IPS-20b (cell line): Measurements from ENCODE around the gene KLC3.
A peak's percentile ranks its signal among the peaks of the same experiment; 100 is the strongest.
"Not testable (repeated sequence)": the region's sequence is repeated elsewhere in the genome, so short reads cannot be mapped to it uniquely, and the experiment has no call there.

Experiments used
- H3K27ac ChIP-seq: one replicate; pipeline ENCODE4 v1.5.1; 2013; ENCODE audit warnings: low read length
- H3K27me3 ChIP-seq: 2 replicates; pipeline ENCODE4 v1.6.1; 2013; ENCODE audit warnings: mild to moderate bottlenecking, low read length, inconsistent platforms; ENCODE audit not compliant: insufficient read depth
- H3K36me3 ChIP-seq: 2 replicates; pipeline ENCODE4 v1.6.1; 2013; ENCODE audit warnings: low read depth, mild to moderate bottlenecking, inconsistent platforms, low read length, moderate library complexity; ENCODE audit not compliant: insufficient read depth
- H3K4me1 ChIP-seq: 2 replicates; pipeline ENCODE4 v1.6.1; 2013; ENCODE audit warnings: mild to moderate bottlenecking, control low read depth, inconsistent platforms, low read length, moderate library complexity; ENCODE audit not compliant: insufficient read depth
- H3K4me3 ChIP-seq: 2 replicates; pipeline ENCODE4 v1.5.1; 2013; ENCODE audit warnings: mild to moderate bottlenecking, low read length, inconsistent platforms
- H3K9ac ChIP-seq: 2 replicates; pipeline ENCODE4 v1.6.1; 2013; ENCODE audit warnings: low read depth, mild to moderate bottlenecking, inconsistent platforms, low read length, moderate library complexity
- H3K9me3 ChIP-seq: 2 replicates; pipeline ENCODE4 v1.6.1; 2013; ENCODE audit warnings: mild to moderate bottlenecking, low read depth, low read length, inconsistent platforms; ENCODE audit not compliant: insufficient read depth

Gene KLC3

DNA sequence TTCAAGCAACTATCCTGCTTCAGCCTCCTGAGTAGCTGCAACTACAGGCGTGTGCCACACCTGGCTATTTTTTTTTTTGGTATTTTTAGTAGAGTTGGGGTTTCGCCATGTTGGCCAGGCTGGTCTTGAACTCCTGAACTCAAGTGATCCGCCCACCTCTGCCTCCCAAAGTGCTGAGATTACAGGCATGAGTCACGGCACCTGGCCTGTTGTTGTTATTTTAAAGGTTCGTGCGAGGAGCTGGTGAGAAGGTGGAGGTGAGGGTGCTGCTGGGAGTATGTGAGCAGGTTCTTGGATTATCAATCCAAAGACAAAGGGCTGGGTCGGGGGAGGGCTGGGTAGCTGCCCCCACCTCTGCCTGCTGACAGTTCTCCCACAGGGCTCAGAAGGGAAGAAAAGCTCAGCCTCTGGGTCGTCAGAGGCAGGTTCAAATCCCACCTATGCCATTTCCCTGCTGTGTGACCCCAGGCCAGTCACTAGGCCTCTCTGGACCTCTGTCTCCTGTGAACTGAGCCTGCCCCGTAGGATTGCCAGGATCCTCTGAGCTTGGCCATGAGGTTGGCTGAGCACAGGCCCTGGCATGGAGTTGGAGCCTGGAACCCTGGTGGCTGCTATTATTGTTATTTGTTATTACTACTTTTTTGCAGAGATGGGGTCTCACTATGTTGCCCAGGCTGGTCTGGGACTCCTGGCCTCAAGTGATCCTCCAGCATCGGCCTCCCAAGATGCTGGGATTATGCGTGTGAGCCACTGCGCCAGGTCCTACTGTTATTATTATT, 19.4 kb upstream of the KLC3 start:
- Histone ChIP-seq H3K9ac (no peak overlapping the region), H3K4me1 (peaks cover 7% of the 10 kb centered on the region; the same call in 1 of the 2 replicates), H3K9me3 (no peaks in the 10 kb centered on the region), H3K27me3 (peaks cover 57% of the 10 kb centered on the region), H3K36me3 (no peaks in the 10 kb centered on the region), H3K27ac (no peak overlapping the region), H3K4me3 (no peak overlapping the region)

DNA sequence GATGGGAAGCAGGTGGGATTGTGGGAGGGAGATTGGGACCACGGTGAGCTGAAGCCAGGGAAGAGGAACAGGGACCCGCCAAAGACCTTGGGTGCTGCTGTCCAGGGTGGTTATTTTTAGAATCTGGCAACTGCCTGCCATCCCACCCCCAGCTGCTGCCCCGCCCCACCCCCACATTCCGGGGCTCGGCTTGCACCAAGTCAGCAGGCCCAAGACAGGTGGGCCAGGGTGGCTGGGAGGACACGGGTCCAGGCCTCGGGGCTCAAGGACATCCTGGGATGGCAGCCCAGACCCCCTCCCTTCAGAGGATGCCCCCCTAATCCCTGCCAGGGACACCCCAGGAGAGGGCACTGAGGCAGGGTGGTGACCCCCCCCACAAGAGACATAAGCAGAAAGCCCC, 18.7 kb upstream of the KLC3 start:
- Histone ChIP-seq H3K9ac (no peak overlapping the region), H3K27ac (no peak overlapping the region), H3K36me3 (no peaks in the 10 kb centered on the region), H3K4me1 (peaks cover 7% of the 10 kb centered on the region; the same call in 1 of the 2 replicates), H3K9me3 (no peaks in the 10 kb centered on the region), H3K4me3 (no peak overlapping the region), H3K27me3 (peaks cover 50% of the 10 kb centered on the region)

DNA sequence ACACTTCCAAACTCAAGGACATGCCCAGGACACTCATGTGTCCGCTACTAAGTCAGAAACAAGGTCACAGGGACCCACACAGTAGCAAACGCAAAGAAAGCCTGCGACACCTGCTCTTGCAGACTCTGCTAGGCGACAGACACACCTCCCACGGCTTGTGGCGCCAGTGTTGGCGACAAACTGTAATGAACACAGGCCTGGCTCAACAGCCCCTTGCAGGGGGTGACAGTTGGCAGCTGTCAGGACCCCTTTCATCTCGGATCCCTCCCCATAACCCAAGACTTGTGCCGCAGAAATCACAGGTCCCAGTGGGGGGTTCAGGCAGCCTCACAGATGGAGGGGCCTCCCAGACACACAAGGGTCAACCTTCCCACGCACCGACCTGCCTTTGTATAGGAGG, 18.2 kb upstream of the KLC3 start:
- peaks cover 48% of the 10 kb centered on the region for H3K27me3 ChIP-seq
- no peaks in the 10 kb centered on the region for H3K36me3 ChIP-seq
- no peaks in the 10 kb centered on the region for H3K9me3 ChIP-seq
- H3K4me1 ChIP-seq, result peaks cover 7% of the 10 kb centered on the region; the same call in 1 of the 2 replicates
- H3K27ac ChIP-seq, result no peak overlapping the region
- no peak overlapping the region for H3K9ac ChIP-seq
- H3K4me3 ChIP-seq, result no peak overlapping the region

DNA sequence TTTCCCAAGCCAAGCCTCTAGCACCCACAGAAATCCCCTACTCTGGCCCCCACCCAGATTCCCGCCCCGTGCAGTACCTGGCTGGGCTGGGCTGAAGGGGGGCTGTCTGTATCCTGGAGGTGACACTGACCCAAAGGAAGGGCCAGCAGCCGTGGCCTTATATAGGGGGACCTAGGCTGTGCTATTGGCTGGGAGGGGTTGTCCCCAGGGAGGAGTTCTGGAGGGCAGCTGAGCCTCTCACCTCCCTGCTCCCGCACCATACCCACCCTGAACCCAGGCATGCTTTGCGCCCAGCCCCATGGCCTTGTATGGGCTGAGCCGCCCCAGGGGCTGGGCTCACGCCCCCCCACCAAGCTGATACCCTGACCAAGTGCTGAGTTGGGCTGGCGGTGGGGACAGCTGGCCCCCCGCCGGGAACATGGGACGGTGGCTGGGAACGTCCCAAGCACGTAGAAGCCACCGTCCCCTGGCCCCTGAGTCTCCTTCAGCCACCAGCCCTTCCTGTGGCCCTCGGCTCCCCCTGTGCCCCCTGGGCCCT, 17.7 kb upstream of the KLC3 start, which contains the start of gene CKM:
CKM (minus strand) TSS at position 132 of the 538 bp plus-strand sequence. CDS start 3,162 bp downstream, outside the sequence.
- Histone ChIP-seq H3K4me3 (peak within 1 kb of the TSS; percentile 64), H3K27me3 (peaks cover 45% of the 10 kb centered on the region), H3K4me1 (peaks cover 7% of the 10 kb centered on the region; the same call in 1 of the 2 replicates), H3K36me3 (no peaks in the 10 kb centered on the region), H3K27ac (no peak within 1 kb of the TSS), H3K9me3 (no peaks in the 10 kb centered on the region), H3K9ac (peak within 1 kb of the TSS; percentile 63; the same call in 1 of the 2 replicates)

DNA sequence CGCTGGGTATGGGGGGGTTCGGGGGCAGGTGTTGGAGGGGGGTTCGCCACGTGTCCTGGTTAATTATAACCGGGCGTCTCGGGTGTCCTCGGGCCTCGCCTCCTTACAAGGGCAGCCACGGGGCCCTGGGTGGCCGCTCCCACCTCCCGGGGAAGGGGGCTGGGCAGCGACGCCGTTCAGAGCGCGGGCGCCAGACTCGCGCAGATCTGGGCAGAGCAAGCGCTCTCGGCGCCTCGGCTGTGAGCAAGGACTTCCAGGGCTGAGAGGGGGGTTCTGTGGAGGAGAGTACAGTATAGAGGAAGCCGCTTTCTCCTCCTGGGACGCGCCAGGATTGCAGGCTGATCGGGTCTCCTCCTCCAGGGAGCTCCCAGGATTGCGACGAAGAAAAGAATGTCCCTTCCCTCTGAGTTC, 16.9 kb upstream of the KLC3 start:
- peaks cover 7% of the 10 kb centered on the region; the same call in 1 of the 2 replicates for H3K4me1 ChIP-seq
- peaks cover 37% of the 10 kb centered on the region for H3K27me3 ChIP-seq
- H3K9me3 ChIP-seq, result no peaks in the 10 kb centered on the region
- peak overlapping the region; percentile 63; the same call in 1 of the 2 replicates for H3K9ac ChIP-seq
- H3K27ac ChIP-seq, result no peak overlapping the region
- H3K4me3 ChIP-seq, result peak overlapping the region; percentile 64
- H3K36me3 ChIP-seq, result no peaks in the 10 kb centered on the region

DNA sequence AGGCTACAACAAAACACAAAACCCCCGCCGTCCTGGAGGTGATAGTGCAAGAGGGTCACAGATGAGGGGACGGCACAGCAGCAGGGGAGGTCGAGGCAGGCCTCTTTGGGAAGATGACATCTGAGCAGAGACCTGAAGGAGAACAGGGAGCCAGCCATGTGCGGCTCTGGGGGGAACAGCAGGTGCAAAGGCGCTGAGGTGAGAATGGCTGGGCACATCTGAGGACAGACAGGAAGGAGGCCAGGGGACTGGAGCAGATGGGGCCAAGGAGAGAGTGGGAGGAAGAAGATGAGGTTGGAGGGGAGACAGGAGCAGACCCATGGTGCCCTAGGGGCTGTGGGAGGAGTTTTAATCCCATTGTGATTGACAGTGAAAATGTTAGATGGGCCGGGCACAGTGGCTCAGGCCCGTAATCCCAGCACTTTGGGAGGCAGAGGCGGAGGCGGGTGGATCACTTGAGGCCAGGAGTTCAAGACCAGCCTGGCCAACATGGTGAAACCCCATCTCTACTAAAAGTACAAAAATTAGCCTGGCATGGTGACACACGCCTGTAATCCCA, 16.1 kb upstream of the KLC3 start:
- Histone ChIP-seq H3K27me3 (peaks cover 31% of the 10 kb centered on the region), H3K9me3 (no peaks in the 10 kb centered on the region), H3K4me1 (peaks cover 7% of the 10 kb centered on the region; the same call in 1 of the 2 replicates), H3K9ac (peak overlapping the region; percentile 63; the same call in 1 of the 2 replicates), H3K4me3 (peak overlapping the region; percentile 64; the same call in 1 of the 2 replicates), H3K36me3 (no peaks in the 10 kb centered on the region), H3K27ac (no peak overlapping the region)

DNA sequence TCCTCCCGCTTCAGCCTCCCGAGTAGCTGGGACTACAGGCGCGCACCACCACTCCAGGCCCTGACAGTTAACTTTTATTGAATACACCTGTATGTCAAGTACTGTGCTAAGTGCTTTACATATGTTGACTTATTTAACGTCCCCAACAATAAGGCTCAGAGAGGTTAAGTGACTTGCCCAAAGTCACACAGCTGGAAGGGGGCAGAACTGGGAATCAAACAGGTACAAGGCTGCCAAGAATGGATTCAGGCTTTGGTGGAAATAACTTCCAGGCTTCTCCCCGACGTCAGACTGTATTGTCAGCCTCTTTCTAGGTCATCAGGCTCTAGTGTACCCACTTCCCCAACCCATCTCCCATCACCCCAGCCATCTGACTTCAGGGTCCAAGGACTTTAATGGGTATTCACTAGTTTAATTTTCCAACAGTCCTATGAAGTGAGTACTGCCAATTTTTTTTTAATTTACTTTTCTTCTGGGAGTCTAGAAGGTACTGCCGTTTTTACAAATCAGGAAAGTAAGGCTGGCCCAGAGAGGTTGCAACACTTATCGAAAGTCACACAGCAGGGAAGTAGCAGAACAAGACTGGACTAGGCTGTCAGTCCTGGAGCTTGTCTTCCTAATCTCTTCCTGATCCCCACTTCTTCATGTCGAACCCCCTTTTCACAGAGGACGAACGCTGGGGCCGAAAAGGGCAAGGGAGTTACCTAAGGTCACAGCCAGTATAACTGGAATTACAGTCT, 13.0 kb upstream of the KLC3 start:
- Histone ChIP-seq H3K9ac (no peak overlapping the region), H3K9me3 (no peaks in the 10 kb centered on the region), H3K27me3 (peaks cover 25% of the 10 kb centered on the region), H3K4me3 (no peak overlapping the region), H3K4me1 (peaks cover 7% of the 10 kb centered on the region; the same call in 1 of the 2 replicates), H3K27ac (no peak overlapping the region), H3K36me3 (no peaks in the 10 kb centered on the region)

DNA sequence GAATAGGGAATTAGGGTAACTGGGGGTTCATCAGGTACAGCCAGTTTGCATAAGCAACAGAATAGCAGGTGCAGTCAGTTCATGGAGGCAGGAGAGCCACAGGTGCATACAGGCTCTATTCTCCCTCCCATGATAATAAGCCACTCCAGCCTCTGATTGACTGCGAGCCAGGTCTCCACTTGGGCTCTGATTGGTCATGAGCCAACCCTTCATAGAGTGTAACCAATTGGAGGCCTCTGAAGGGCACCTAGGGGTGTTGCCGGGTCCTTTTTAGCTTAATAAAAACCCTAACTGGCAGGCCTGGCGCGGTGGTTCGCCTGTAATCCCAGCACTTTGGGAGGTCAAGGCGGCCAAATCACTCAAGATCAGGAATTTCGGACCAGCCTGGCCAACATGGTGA, 9.1 kb upstream of the KLC3 start:
- Histone ChIP-seq H3K4me1 (no peaks in the 10 kb centered on the region), H3K27me3 (no peaks in the 10 kb centered on the region), H3K9ac (no peak overlapping the region), H3K4me3 (no peak overlapping the region), H3K36me3 (no peaks in the 10 kb centered on the region), H3K27ac (no peak overlapping the region), H3K9me3 (no peaks in the 10 kb centered on the region)

DNA sequence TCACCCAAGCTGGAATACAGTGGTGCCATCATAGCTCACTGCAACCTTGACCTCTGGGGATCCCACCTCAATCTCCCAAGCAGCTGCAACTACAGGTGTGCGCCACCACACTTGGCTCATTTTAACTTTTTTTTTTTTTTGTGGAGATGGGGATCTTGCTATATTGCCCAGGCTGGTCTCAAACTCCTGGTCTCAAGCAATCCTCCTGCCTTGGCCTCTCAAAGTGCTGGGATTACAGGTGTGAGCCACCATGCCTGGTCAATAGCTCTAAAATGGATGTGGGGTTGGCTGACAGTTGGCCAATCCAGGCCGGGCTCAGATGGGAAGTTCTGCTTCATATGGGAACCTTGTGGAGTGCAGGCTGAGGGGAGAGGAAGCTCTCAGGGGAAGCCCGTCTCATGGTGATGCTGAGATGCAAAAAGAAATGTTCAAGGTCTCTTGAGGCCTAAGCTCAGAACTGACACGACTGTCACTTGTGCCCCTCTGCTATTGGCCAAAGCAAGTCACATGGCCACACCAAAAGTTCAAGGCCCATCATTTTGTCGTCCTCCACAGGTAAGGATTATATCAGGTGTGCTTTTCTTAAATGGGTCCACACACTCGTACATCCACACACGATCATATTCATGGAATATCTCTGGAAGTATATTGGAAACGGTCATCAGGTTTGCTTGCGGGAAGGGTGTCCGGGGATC, 6.8 kb upstream of the KLC3 start:
- H3K9ac ChIP-seq, result no peak overlapping the region
- no peaks in the 10 kb centered on the region for H3K36me3 ChIP-seq
- H3K9me3 ChIP-seq, result no peaks in the 10 kb centered on the region
- no peaks in the 10 kb centered on the region; the same call in 1 of the 2 replicates for H3K27me3 ChIP-seq
- H3K4me3 ChIP-seq, result no peak overlapping the region
- no peak overlapping the region for H3K27ac ChIP-seq
- no peaks in the 10 kb centered on the region for H3K4me1 ChIP-seq

DNA sequence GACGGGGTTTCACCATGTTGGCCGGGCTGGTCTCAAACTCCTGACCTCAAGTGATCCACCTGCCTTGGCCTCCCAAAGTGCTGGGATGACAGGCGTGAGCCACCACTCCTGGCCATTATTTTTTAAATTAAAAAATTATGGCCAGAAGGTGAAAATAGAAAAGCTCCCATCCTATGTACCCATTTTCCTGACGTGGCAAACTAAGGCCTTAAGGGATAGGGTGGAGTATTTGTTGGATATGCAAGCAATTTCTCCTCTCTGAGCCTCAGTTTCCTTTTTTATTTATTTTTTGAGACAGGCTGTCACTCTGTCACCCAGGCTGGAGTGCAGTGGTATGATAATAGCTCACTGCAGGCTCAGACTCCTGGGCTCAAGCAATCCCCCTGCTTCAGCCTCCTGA, 5.7 kb upstream of the KLC3 start:
- not testable (repeated sequence) for H3K27ac ChIP-seq, H3K9ac ChIP-seq, H3K9me3 ChIP-seq, H3K36me3 ChIP-seq, H3K4me1 ChIP-seq, H3K4me3 ChIP-seq, H3K27me3 ChIP-seq

DNA sequence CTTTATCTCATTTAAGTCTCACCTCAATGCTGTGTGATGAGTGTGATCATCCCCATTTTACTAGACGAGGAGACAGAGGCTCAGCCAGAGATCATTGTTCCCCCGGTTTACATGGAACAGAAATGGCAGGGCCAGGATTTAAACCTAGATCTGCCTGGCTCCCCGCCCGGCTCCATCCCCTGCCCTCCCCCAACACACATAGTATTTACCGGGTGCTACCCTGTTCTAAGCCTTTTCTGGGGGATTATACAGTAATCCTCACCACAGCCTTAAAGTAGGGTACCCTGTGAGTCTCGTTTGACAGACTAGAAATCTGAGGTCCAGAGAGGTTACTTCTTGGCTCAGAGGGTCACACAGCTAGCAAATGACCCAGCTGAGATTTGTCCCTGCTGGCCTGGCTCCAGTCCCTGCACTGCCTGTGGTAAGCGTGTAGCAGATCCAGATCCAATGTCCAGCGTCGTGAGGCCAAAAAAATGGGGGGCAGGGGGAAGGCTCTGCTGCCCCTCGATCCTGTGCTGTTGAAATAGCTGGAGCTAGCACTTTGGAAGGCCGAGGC, 3.8 kb upstream of the KLC3 start:
- H3K4me3 ChIP-seq, result no peak overlapping the region
- H3K9me3 ChIP-seq, result no peaks in the 10 kb centered on the region
- H3K36me3 ChIP-seq, result no peaks in the 10 kb centered on the region
- no peak overlapping the region for H3K27ac ChIP-seq
- H3K4me1 ChIP-seq, result no peaks in the 10 kb centered on the region
- H3K27me3 ChIP-seq, result peaks cover 24% of the 10 kb centered on the region
- H3K9ac ChIP-seq, result no peak overlapping the region
